Measurements from ENCODE around the gene ASXL1. TPM values are rescaled to one million over a fixed set of nuclear protein-coding genes. Genes with fewer than 3 reads are reported as not detected.

ASXL1 gene
- total RNA-seq, 1 donor from 2014 or later = 71.9 TPM

DNA sequence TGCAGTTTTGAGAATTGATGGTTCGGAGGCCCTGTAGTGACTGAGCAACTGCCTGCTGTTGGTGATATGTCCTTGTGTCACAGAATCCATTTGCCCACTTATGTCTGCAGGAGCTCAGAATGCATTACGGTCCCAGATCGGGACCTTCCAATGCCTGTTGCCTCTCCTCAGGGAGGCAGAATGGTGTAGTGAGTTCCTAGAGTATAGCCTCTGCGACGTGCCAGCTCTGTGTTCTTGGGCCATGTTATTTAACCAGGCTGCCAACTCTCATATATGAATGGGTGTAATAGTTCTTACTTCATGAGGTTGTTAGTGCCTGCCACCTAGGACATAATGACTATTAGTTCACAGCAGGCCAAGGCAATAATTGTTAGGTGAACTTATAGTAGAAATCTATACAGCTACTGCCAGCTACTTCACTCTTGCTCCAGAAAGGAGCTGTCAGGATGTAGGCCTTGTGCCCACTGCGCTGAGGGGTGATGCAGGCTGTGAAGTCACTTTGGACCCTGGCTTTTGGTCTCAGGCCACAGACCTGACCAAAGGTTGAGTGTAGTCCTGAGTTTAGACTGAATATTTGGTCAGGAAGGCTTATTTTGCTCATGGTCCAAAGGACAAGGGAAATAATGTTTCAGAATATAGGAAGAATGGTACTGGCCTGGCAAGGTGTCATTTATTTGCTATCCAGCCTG, 82.1 kb downstream of the ASXL1 start:
- H3K27ac ChIP-seq = no peak overlapping the region
- ATAC-seq = no peak
- no peaks in the 10 kb centered on the region for H3K4me1 ChIP-seq
- H3K27me3 ChIP-seq (ENCODE audit: low read depth) = no peaks in the 10 kb centered on the region
- DNase-seq = no peak
- intact Hi-C loops (cut with DNase I) = no loop called here
- peaks cover 98% of the 10 kb centered on the region for H3K36me3 ChIP-seq
- H3K9me3 ChIP-seq = no peaks in the 10 kb centered on the region
- no peak overlapping the region for H3K4me3 ChIP-seq
- TF ChIP-seq, protein P1, sequence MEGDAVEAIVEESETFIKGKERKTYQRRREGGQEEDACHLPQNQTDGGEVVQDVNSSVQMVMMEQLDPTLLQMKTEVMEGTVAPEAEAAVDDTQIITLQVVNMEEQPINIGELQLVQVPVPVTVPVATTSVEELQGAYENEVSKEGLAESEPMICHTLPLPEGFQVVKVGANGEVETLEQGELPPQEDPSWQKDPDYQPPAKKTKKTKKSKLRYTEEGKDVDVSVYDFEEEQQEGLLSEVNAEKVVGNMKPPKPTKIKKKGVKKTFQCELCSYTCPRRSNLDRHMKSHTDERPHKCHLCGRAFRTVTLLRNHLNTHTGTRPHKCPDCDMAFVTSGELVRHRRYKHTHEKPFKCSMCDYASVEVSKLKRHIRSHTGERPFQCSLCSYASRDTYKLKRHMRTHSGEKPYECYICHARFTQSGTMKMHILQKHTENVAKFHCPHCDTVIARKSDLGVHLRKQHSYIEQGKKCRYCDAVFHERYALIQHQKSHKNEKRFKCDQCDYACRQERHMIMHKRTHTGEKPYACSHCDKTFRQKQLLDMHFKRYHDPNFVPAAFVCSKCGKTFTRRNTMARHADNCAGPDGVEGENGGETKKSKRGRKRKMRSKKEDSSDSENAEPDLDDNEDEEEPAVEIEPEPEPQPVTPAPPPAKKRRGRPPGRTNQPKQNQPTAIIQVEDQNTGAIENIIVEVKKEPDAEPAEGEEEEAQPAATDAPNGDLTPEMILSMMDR (IDR thresholded peaks at IDR 0.05) = no peak

DNA sequence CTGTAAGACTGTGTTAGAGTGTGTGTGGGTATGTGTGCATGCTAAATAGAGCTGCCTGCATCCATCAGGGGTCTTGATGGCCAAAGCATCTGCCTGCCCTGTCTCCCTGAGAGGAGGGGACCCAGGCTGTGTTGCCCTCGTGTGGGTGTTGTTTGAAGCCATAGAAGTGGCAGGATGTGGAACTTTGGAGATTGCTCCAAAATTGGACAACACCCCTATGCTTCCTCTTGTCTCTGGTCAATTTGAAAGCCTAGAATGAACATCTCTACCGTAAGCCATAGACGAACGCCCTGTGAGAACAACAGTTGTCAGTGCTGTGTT, 82.6 kb downstream of the ASXL1 start:
- H3K4me1 ChIP-seq = peaks cover 3% of the 10 kb centered on the region
- H3K9me3 ChIP-seq = no peaks in the 10 kb centered on the region
- H3K4me3 ChIP-seq = no peak overlapping the region
- intact Hi-C loops (cut with DNase I) = no loop called here
- no peak for ATAC-seq
- no peak for DNase-seq
- TF ChIP-seq, protein P1 (IDR thresholded peaks at IDR 0.05) = no peak
- H3K27me3 ChIP-seq (ENCODE audit: low read depth) = no peaks in the 10 kb centered on the region
- peaks cover 98% of the 10 kb centered on the region for H3K36me3 ChIP-seq
- H3K27ac ChIP-seq = no peak overlapping the region

DNA sequence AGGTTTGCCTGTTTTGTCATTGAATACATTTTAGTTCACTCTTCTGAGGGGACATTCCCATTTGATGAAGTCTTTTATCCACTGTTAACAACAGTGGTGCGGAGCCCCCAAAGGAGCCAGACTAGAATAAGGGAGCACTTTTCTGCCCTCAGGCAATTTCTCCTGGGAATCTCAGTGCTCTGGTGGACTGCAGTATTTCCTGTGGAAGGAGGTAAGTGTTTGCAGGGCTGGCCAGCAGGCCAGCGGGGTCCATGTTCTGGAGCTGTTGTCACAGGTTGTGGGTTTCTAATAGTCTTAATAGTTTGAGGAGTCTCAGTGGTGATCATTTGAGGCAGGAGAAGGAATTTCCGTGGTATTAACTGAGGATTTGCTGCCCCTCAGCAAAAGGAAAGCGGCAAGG, 83.5 kb downstream of the ASXL1 start:
- intact Hi-C loops (cut with DNase I) = no loop called here
- TF ChIP-seq, protein P1 (IDR thresholded peaks at IDR 0.05) = no peak
- Histone ChIP-seq H3K27me3 (ENCODE audit: low read depth) (no peaks in the 10 kb centered on the region), H3K9me3 (no peaks in the 10 kb centered on the region), H3K4me3 (no peak overlapping the region), H3K4me1 (peaks cover 5% of the 10 kb centered on the region), H3K36me3 (peaks cover 98% of the 10 kb centered on the region), H3K27ac (no peak overlapping the region)
- DNase-seq = no peak
- no peak for ATAC-seq

DNA sequence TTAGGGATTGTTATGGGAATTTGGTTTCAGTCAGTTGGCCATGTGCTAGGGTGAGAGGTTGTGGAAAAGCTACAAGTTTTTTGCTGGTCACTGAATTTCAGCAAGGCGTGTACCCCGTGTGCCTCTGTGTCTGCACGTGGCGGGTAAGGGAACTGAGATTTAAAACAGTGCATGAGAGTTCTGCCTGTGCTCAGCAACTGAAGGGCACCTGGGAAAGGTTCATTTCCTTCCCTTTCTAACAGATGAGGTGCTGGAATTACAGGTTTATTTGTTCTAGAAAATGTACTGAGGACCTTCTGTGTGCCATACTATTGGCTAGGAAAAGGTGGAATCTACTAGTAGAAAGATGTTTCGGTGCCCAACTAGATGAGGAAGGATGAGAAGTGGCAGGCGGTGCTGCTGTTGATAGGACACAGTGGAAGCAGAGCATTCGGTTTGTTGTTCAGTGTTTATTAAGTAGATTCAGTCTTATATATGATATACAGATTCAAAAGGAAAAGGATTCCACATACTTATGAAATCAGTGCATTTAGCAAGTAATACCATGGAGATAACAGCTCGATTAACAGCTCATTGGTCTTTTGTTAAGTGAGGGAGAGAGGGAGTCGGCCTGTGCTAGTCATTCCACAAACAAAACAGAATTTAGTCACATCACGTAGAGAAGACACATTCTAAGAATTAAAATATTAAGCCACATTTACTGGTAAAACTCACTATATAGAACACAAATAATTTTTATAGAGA, 84.7 kb downstream of the ASXL1 start:
- Histone ChIP-seq H3K9me3 (no peaks in the 10 kb centered on the region), H3K27me3 (ENCODE audit: low read depth) (no peaks in the 10 kb centered on the region), H3K4me1 (peaks cover 5% of the 10 kb centered on the region), H3K36me3 (peaks cover 98% of the 10 kb centered on the region), H3K27ac (no peak overlapping the region), H3K4me3 (no peak overlapping the region)
- TF ChIP-seq, protein P1 (IDR thresholded peaks at IDR 0.05) = no peak
- ATAC-seq (no peak), DNase-seq (no peak)
- intact Hi-C loops (cut with DNase I) = no loop called here

DNA sequence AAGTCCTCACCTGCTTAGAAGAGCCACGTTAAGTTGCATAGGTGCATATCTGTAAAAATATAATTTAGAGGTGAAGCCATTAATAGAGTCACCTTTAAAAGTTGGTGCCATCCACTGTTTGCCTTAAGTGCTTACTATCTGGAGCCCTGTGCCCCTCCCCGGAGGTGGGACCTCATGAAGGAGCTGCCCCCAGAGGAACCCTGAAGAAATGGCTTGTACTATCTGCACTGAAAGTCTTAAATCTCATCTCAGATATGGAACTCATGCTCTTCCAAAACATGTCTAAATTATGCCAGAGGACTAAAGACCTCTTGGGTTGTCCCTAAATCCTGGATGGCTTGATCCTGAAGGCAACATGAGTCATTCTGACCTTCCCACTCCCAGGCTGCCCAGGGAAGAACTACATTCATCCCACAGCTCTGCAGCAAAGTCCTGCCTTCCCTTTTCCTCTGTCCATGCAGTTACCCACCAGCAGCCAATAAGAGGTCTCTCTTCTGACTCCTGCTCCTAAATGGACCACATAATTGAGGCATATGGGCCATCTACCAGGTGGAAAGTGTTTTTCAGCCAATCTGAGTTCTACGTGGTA, 85.3 kb downstream of the ASXL1 start:
- TF ChIP-seq, protein P1 (IDR thresholded peaks at IDR 0.05) = no peak
- no peaks in the 10 kb centered on the region for H3K27me3 ChIP-seq (ENCODE audit: low read depth)
- H3K9me3 ChIP-seq = no peaks in the 10 kb centered on the region
- no peak overlapping the region for H3K27ac ChIP-seq
- peaks cover 97% of the 10 kb centered on the region for H3K36me3 ChIP-seq
- no peak for DNase-seq
- intact Hi-C loops (cut with DNase I) = no loop called here
- peaks cover 12% of the 10 kb centered on the region for H3K4me1 ChIP-seq
- no peak overlapping the region for H3K4me3 ChIP-seq
- ATAC-seq = no peak
